GM15510 (cell line): Measurements from ENCODE around the gene FILIP1.
A peak's percentile ranks its signal among the peaks of the same experiment; 100 is the strongest.

Experiments used
- POLR2A ChIP-seq: IDR thresholded peaks from 3 replicates; pipeline ENCODE4 v1.6.1; 2011; ENCODE audit warnings: borderline replicate concordance; ENCODE audit not compliant: insufficient read length; ENCODE audit errors: extremely low read depth

FILIP1 gene

DNA sequence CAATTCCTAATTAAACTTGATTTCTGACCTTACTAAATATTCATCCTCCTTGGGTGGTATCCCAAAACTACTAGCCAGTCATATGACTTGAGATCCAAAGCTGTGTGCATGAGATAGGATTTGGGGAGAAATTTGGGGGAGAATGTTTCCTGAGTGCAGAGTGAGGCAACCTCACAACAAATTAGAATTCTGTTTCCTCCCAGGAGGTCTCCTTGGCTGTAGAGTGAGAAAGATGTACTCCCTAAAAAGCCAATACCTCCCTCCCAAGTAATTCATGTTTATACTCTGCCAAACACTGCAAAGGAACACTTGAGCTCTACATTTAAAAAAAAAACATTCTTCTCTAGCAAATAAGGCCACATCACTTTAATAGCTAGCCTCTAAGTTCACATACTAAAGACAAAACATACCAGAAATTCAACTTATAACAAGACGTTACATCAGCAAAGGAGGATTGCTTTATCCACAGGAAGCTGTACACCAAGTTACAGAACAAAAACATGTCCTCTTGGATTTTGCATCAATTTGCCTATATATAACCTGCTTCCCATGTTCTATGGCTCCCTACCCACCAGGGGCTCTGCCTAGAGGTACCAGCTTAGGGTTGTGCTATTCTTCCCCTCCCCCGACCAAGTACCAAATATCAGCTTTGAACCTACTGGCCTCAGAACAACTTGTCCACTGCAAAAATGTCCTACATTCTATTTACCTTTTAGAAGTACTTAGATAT, 193.6 kb downstream of the FILIP1 start:
- no peak for TF ChIP-seq POLR2A

DNA sequence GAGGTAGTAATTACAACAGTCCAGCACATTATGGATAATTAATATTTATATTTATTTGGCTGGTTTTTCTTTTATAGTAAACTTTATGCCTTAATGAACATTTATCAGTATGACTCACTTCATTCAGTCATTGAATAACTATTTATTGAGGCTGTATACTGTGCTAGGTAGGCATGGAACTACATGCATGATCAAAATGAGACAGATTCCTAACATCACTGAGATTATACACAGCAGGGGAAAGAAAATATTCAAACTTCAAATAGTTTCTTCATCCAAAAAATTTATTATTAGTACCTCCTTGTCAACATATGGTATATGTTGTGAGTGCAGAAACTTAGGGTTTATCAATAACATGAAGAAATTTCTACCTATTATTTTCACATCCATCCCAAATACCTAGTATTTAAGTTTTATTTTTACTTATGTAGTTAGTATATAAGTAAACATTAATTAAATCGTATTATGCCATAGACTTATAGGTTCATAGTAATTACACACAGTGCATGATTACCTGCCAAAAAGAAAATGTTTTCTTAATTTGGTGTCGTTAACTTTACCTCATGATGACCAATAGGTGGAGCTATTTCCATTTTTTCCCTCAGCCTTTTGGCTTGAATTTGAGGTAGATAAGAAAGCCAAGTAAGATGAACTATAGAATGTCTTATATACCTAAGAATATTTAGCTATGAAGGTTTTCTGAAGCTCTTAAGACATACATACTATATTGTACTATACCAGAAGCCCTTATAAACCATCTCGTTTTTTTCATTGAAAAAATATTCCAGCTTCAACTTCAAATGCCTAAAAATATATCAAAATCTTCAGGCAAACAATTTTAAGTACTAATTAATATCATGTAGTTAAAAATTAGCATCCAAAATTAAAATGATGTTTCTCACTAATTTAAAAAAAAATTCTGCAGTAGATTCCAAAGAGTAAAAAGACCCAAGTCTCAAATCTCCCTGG, 196.5 kb downstream of the FILIP1 start:
- no peak for TF ChIP-seq POLR2A

DNA sequence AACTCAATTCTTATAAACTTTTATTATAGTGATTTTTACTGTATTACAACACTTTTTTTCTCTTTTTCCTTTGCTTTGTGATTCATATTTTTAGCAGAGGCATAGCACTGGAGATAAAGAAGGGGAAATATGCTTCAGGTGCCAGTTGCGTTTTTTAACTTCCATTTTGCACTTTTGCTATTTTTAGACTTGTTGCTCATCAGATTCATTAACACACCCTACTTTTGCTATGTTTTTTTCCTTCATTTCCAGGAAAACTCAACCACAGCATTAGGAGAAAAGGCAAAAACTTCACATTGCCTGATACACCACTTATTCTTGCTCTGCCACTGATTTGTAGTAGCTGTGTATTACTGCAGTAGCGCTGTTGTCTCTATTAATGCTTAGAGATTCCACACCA, 201.0 kb downstream of the FILIP1 start:
- no peak for TF ChIP-seq POLR2A

DNA sequence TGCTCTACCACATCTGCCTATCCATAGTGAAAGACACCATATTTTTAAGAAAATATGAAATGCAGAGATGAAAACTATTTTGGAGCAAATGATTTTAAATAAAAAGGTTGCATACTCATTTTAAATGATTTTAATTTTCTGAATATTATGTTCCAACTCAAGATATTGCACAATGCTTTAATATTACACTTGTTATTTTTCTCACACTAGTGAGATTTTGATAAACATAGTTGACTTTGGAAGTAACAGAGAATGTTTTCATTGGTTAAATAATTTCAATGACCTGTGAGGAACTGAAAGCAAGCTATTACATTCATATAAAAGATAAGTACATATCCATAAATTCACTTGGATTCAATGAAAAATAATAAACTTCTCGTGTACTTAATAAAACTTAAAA, 201.9 kb downstream of the FILIP1 start:
- TF ChIP-seq POLR2A = no peak

DNA sequence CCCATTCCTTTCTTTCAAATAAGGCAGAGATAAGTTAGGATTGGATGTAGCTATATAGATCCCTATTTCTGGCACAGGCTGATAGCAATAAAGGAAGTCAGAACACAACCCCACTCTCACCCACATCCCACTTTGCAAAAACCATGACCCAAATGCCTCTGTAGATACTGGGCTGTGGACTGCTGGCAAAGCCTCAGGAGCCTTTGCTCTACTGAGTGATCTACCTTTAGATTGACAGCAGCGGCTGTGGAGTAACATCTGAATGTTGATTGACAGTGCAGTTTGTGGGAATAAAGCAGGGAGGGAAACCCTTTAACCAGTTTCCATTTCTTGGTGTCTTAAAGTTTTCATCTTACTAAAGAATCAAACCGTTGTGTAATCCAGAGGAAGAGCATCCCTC, 202.3 kb downstream of the FILIP1 start:
- TF ChIP-seq POLR2A = no peak

DNA sequence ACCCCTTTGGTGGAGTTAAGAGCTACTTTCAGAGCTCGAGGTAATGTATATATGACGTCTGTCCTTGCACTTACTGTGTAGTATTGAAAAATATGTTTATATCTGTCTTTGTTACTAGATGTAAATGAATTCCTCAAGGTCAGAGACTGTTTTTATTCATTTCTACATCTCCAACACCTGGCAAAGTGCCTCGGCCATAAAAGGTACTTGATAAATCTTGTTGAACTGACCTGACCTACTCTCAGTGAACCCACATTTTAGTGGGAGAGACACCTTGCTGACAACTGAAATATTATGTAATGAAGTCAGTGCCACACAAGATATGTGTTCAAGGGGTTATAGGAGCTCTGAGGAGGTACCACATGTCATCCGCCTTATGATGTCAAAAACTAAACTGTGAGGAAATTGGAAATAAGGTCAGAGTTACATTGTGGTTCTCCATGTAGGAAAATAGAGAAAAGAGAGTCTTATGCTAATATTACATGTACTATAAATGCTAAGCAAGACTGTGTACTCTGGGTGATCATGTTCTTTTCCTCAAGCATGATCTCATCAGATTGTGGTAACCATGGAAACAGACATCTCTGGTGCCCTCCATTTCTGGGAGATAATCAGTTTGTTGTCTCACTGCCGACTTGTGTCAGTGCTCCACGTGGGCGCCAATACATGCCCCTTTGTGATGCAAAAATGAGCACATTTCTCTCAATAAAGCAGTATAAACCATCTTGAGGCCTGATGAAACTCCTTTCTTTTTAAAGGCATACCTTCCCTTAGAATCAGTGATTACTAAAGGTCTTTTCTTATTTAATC, 203.3 kb downstream of the FILIP1 start:
- TF ChIP-seq POLR2A = no peak

DNA sequence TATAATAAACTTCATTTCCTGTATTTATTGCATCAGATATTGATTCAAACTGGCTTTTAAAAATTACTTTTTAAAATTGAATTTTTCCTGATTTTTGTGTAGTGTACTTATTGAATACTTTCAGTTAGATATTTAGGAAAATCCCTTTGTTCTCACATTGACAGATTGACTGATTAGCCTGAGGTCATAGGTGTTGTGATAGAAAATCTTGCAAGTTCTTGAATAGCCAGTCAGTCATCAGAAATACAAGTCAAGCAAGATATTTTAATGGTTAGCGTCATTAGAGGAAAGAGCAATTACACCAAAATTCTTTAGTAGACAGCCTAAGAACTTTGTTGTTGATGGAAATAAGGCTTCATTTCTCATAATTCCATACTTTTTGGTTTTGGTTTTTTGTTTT, 205.6 kb downstream of the FILIP1 start:
- no peak for TF ChIP-seq POLR2A

DNA sequence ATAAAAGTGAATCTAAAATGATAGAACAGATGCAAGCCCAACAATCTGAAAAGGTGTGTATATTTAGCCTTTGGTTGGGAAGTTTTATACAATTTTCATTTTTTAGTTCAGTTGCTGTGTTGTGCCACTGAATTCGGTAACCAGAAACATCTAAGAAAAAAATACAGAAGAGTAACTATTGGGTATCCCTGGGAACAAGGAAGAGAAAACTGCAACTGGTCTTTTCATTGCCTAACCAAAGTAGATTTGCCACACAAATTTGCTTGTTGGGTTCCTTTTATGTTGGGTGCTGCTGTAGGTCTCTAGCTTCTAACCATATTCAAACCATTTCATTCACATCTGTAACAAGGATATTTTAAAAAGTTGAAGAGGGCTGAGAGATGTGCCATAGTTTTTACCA, 206.2 kb downstream of the FILIP1 start:
- no peak for TF ChIP-seq POLR2A

DNA sequence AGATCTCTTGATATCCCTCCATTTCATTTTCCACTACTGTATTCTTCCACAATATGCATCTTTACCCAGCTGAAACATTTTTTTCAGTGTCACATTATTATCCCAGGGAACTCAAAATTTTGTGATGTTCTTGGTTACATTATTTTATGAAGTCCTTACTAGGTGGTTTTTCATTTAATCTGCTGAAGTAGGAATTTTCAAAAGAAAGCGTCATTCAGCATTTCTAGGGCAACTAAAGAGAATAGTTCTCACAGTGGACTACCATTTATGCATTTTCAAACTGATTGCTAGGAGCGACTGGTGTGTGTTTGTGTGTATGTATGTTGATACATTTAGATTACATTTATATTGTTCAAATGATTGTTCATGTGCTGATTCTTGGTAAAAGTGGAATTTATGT, 206.6 kb downstream of the FILIP1 start:
- no peak for TF ChIP-seq POLR2A

DNA sequence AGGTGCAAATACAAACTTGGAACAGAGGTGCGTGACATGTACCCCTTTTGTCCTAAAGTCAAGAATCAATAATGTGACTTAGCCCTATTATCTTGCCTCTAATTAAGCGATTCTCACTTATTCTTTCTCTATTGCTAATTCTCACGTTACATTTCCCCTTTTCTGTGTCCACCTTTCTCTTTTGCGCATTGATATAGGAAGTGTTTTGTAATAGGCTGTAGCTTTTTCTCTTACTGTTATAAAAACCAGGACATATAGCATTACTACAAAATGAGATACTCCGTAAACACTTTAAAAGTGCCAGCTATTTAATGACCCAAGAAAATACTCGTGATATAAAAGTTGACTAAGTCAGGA, 208.3 kb downstream of the FILIP1 start:
- TF ChIP-seq POLR2A = no peak

DNA sequence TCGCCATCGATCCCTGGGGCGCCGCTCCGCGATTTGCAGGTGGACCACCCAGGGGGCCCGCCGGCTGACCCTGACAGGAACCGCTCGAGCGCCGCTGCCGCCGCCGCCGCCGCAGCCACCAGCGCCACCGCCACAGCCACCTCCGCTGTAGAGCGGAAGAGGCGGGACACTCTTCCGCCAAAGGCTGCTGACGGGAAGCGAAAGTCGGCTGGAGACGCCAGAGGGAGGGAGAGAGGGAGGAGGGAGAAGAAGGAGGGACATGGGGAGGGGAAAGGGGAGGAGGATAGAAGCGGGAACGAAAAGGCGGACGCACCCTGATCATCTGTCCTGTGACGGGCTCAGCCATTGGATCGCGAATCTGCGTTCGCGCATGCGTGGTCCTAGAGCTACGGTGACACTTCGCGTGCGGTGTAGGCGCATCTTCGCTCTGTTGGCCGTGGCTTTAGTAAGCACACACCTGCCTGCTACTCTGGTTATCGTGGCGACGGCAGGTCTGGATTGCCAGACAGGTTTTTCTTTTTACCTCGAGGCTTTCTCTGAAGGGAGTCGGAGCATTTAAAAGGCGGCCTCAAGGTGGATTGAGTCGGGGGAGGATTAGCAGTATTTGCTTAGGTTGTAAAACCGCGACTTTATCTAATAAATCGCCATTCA, 208.8 kb downstream of the FILIP1 start, which contains the start of gene TMEM30A:
TSS of gene TMEM30A (minus strand) at position 161 of the 651 bp plus-strand sequence. CDS start at position 7, 154 bp downstream.
- TF ChIP-seq POLR2A = peak; percentile 95

DNA sequence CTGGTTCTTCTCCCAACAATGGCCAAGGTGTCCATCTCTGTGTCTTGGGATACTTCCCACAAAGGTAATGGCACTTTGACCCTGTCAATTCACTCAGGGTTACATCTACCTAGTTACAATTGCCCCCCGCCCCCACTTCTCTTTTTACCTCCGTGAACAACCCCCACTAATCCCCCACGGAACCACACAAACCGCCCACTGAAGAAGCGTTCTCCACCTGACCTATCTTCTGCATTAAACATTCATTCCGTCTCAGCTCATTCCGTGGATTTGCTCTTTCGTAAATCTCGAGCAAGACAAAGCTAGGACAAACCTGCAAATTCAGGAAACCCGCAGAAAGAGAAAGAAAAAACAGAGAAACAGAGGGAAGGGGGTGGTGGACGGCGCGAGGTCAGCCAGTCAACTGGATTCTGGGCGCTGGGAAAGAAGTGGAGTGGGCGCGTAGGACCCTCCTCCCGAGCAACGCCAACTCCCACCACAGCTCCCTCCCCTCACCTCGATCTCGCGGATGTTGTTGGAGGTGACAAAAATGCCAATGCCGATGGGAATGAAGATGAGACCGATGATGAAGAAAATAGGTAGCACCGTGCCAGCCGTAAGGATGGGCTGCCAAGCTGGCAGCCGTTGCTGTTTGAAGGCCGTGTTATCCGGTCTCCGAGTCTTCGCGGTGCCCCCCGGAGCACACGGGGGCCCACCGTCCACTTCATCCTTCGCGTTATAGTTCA, 209.5 kb downstream of the FILIP1 start:
- no peak for TF ChIP-seq POLR2A

DNA sequence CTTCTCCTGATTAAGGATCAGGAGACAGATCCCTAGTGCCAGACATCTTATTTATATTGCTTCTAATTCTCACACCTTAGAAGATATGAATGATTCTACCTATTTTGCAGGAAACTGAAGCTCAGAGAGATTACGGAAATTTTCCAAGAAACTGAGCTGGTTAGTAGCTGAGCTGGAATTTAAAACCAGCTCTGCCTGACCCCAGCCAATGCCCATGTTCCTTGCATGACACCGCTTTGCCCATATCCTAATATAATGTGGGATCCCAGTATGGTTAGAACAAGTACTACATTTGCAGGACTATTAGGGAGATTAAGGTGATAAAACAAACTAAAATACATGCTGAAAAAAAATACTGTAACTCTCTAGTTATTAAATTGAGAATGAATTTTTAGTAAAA, 210.9 kb downstream of the FILIP1 start:
- no peak for TF ChIP-seq POLR2A

DNA sequence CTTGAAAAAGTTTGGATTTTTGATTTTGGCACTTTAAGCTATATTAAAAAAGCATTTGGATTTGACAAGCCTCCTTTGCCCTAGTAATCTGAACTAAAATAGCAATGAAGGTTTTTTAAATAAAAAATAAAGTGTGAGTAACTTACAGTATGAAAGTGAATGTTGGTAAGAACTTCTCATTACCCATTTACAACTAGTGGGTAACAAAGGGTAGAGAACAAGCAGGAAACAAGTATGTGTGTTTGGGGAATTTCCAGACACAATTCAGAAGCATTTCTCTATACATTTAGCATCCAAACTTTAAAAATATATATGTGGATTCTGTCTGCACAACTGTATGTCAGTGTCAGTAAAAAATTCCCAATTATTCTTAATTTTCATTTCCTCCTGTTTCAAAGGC, 211.9 kb downstream of the FILIP1 start:
- TF ChIP-seq POLR2A = no peak
